Lower leg skin (tissue), 3 donors: ENCODE results near the gene IPO9.

Experiments used
- POLR2A ChIP-seq, 2 donors: fragments of 450-650 bp; IDR thresholded peaks; one replicate each; pipeline ENCODE4 v1.6.1; 2016 to 2017; ENCODE audit warnings: antibody characterized with exemption in 2 of 2, mild to moderate bottlenecking in 1 of 2, moderate library complexity in 1 of 2
- TF ChIP-seq, protein P1 (sequence below), 3 donors: fragments of 450-650 bp; IDR thresholded peaks; one replicate each; pipeline ENCODE4 v1.5.1; 2016; ENCODE audit warnings: antibody characterized with exemption in 3 of 3, mild to moderate bottlenecking in 3 of 3, moderate library complexity in 2 of 3

DNA sequence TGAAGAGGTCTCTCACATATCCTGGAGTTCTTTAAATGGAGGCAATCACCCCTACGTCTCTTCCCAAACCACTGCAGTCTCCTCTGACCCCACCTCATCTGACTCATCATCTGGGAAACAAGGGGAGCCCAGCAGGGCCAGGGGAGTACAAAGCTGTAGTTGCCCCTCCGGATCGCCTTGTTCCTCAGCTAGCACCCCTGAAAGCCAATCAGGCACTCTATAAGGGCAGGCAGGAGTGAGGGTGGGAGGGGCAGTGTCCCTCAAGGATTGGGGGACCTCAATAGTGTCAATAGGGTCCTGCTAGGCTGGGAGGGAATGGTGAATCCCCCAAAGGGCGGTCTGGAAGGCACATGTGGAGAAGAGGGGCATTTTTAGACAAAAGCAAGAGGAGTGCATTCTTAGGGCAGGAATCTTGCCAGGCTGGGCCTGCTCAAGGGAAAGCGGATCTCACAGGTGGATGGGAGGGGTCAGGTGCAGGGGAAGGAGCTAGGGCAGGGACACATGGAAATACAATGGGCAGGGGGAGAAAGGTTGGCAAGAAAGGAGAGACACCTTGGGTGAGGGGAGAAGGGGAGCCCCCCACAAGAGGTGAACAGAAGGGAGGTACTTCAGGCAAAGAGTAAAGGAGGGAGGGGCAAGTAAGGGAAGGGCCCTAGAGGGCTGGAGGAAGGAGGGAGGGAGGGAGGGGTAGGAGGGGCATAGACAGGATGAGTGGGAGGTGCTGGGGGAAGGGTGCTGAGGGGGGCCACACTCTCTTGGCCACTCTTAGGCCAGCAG is 65.6 kb downstream of the IPO9 start:
- TF ChIP-seq, protein P1, sequence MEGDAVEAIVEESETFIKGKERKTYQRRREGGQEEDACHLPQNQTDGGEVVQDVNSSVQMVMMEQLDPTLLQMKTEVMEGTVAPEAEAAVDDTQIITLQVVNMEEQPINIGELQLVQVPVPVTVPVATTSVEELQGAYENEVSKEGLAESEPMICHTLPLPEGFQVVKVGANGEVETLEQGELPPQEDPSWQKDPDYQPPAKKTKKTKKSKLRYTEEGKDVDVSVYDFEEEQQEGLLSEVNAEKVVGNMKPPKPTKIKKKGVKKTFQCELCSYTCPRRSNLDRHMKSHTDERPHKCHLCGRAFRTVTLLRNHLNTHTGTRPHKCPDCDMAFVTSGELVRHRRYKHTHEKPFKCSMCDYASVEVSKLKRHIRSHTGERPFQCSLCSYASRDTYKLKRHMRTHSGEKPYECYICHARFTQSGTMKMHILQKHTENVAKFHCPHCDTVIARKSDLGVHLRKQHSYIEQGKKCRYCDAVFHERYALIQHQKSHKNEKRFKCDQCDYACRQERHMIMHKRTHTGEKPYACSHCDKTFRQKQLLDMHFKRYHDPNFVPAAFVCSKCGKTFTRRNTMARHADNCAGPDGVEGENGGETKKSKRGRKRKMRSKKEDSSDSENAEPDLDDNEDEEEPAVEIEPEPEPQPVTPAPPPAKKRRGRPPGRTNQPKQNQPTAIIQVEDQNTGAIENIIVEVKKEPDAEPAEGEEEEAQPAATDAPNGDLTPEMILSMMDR (IDR thresholded peaks at IDR 0.05): no peak
- no peak for TF ChIP-seq POLR2A (IDR thresholded peaks at IDR 0.05)
